ENCODE data around the gene IFNAR1. TPM values are rescaled to one million over a fixed set of nuclear protein-coding genes. Genes with fewer than 3 reads are reported as not detected.

IFNAR1 gene
- total and polyA plus RNA-seq, 2 donors (not counting 3 experiments of a cell fraction or from before 2014, with no cell fraction given) = 16.2 to 47.8 TPM

DNA sequence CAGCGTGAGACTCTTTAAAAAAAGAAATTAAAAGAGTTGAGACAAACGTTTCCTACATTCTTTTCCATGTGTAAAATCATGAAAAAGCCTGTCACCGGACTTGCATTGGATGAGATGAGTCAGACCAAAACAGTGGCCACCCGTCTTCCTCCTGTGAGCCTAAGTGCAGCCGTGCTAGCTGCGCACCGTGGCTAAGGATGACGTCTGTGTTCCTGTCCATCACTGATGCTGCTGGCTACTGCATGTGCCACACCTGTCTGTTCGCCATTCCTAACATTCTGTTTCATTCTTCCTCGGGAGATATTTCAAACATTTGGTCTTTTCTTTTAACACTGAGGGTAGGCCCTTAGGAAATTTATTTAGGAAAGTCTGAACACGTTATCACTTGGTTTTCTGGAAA is 31.2 kb downstream of the IFNAR1 start:
- DNase-seq (ENCODE audit: low read depth, low spot score) (no peak), FAIRE-seq (no peak)
- TF ChIP-seq GATA2 (IDR thresholded peaks at IDR 0.05; ENCODE audit: insufficient read depth, insufficient read length, low read depth, low read length) (no peak), JUN (IDR thresholded peaks at IDR 0.05; ENCODE audit: borderline replicate concordance, insufficient read depth, insufficient read length, low read depth) (no peak), POLR2AphosphoS5 (IDR thresholded peaks at IDR 0.05; ENCODE audit: insufficient read depth, low read depth, low read length) (no peak), EZH2 (IDR thresholded peaks at IDR 0.05; ENCODE audit: borderline replicate concordance, low read depth, low read length, severe bottlenecking) (no peak), MYC (IDR thresholded peaks at IDR 0.05; ENCODE audit: low read depth, low read length) (no peak), FOS (IDR thresholded peaks at IDR 0.05; ENCODE audit: borderline replicate concordance, insufficient read depth, low read length) (no peak), POLR2A (IDR thresholded peaks at IDR 0.05; ENCODE audit: low read depth, low read length) (no peak)
- TF ChIP-seq, protein P1, sequence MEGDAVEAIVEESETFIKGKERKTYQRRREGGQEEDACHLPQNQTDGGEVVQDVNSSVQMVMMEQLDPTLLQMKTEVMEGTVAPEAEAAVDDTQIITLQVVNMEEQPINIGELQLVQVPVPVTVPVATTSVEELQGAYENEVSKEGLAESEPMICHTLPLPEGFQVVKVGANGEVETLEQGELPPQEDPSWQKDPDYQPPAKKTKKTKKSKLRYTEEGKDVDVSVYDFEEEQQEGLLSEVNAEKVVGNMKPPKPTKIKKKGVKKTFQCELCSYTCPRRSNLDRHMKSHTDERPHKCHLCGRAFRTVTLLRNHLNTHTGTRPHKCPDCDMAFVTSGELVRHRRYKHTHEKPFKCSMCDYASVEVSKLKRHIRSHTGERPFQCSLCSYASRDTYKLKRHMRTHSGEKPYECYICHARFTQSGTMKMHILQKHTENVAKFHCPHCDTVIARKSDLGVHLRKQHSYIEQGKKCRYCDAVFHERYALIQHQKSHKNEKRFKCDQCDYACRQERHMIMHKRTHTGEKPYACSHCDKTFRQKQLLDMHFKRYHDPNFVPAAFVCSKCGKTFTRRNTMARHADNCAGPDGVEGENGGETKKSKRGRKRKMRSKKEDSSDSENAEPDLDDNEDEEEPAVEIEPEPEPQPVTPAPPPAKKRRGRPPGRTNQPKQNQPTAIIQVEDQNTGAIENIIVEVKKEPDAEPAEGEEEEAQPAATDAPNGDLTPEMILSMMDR (IDR thresholded peaks at IDR 0.05; ENCODE audit: extremely low read depth in 1 of 2, insufficient read depth in 1 of 2, low read depth in 1 of 2, low read length in 2 of 2) = no peak
- TF ChIP-seq, protein P2, sequence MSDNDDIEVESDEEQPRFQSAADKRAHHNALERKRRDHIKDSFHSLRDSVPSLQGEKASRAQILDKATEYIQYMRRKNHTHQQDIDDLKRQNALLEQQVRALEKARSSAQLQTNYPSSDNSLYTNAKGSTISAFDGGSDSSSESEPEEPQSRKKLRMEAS (IDR thresholded peaks at IDR 0.05; ENCODE audit: insufficient read depth, insufficient read length) = no peak
- H3K9ac ChIP-seq (replicated peaks; ENCODE audit: extremely low read depth, insufficient read depth, low read length) = no peak overlapping the region
- no peaks in the 10 kb centered on the region for H3K9me1 ChIP-seq (replicated peaks; ENCODE audit: control insufficient read depth, extremely low read depth, insufficient read depth, low read length)
- no peaks in the 10 kb centered on the region for H4K20me1 ChIP-seq (replicated peaks; ENCODE audit: control insufficient read depth, extremely low read depth, insufficient read depth, low read length)
- no peaks in the 10 kb centered on the region for H3K9me3 ChIP-seq (replicated peaks; ENCODE audit: control insufficient read depth, insufficient read depth, low read length)
- H3K4me1 ChIP-seq (ENCODE audit: control insufficient read depth, extremely low read depth, insufficient read depth, low read length) = peaks cover 9% of the 10 kb centered on the region
- dilution Hi-C loops (cut with MboI; ENCODE audit: extremely low pct_ligation_motif_present, low sequenced_read_pairs) = no loop called here
- ChIA-PET CTCF (interaction anchor here (1.2 to 1.9 kb wide), 2 partner anchors 31 to 159 kb away, joined by 4 to 6 read pairs; partner anchors contain the start of gene IFNAR1), POLR2A (no interaction called here)
- no peaks in the 10 kb centered on the region for H3K27me3 ChIP-seq (ENCODE audit: control insufficient read depth in 2 of 2, insufficient read depth in 2 of 2, low read length in 2 of 2)
- no peak overlapping the region for H2AFZ ChIP-seq (ENCODE audit: low read depth, low read length)
- no peak overlapping the region for H3K4me2 ChIP-seq (ENCODE audit: insufficient read depth, low read length)
- peaks cover 2 to 11% of the 10 kb centered on the region in 2 experiments for H3K36me3 ChIP-seq (ENCODE audit: control insufficient read depth in 2 of 2, extremely low read depth in 1 of 2, insufficient read depth in 2 of 2, low read length in 2 of 2)
- no TSS peak for BruUV-seq (replicated peaks)
- H3K27ac ChIP-seq (ENCODE audit: insufficient read depth, low read depth, low read length) = no peak overlapping the region
- no peak overlapping the region for H3K4me3 ChIP-seq (replicated peaks in 1 of 3; ENCODE audit: insufficient read depth in 1 of 3, low read depth in 1 of 3, low read length in 3 of 3)
- intact Hi-C loops (cut with micrococcal nuclease) = no loop called here
- no peaks in the 10 kb centered on the region for H3K79me2 ChIP-seq (ENCODE audit: control insufficient read depth, insufficient read depth, low read length)
